Cardiac fibroblast (primary cell): ENCODE measurements around the gene VPS41.

Experiments used
- DNase-seq, 2 donors: peaks; one replicate each; pipeline versions ENCODE4 v3.0.0 to v3.0.0-alpha.2; 2010; ENCODE audit warnings: low read depth in 2 of 2
- H3K4me3 ChIP-seq, 2 donors: replicated peaks in 1 of 2; 1 replicate in 1 of 2; 2 replicates in 1 of 2; pipeline ENCODE4 v1.5.1; 2011; ENCODE audit warnings: low read depth in 2 of 2, low read length in 2 of 2, mild to moderate bottlenecking in 2 of 2, moderate library complexity in 1 of 2
- TF ChIP-seq, protein P1 (sequence below): IDR thresholded peaks from one replicate; pipeline ENCODE4 v1.5.1; 2011; ENCODE audit warnings: low read depth, mild to moderate bottlenecking, low read length, inconsistent platforms

Gene VPS41

DNA sequence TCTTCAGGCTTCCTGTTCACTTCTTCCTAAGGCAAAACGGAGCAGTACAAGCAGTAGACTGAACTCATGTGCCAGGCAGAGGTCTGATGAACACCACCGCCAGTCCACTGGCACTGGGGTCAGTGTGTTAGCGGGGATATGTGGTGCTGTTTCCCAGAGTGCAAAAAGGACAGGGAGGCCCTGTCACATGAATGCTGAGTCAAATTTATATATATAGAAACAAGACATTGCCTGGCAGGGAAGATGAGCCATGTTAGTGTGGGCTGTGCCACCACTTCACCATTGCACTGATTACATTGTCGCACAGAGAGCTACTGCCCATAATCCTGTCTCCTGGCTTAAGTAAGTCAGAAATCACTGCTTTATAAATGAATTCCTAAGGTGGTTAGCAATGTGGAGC is 155.6 kb downstream of the VPS41 start:
- TF ChIP-seq, protein P1, sequence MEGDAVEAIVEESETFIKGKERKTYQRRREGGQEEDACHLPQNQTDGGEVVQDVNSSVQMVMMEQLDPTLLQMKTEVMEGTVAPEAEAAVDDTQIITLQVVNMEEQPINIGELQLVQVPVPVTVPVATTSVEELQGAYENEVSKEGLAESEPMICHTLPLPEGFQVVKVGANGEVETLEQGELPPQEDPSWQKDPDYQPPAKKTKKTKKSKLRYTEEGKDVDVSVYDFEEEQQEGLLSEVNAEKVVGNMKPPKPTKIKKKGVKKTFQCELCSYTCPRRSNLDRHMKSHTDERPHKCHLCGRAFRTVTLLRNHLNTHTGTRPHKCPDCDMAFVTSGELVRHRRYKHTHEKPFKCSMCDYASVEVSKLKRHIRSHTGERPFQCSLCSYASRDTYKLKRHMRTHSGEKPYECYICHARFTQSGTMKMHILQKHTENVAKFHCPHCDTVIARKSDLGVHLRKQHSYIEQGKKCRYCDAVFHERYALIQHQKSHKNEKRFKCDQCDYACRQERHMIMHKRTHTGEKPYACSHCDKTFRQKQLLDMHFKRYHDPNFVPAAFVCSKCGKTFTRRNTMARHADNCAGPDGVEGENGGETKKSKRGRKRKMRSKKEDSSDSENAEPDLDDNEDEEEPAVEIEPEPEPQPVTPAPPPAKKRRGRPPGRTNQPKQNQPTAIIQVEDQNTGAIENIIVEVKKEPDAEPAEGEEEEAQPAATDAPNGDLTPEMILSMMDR, result no peak
- no peak overlapping the region for H3K4me3 ChIP-seq
- no peak for DNase-seq

- DNase-seq, result peak in 1 of 2 donors; percentile 21
- TF ChIP-seq, protein P1, result no peak
- H3K4me3 ChIP-seq, result no peak overlapping the region
These were observed 157.6 kb downstream of the VPS41 start for GRCh38 chr7:38751416-38751815.

- peak; percentile 45 to 62 for DNase-seq
- no peak overlapping the region for H3K4me3 ChIP-seq
- TF ChIP-seq, protein P1, result peak; percentile 60
These were observed 160.9 kb downstream of the VPS41 start for GRCh38 chr7:38748056-38748610.

DNA sequence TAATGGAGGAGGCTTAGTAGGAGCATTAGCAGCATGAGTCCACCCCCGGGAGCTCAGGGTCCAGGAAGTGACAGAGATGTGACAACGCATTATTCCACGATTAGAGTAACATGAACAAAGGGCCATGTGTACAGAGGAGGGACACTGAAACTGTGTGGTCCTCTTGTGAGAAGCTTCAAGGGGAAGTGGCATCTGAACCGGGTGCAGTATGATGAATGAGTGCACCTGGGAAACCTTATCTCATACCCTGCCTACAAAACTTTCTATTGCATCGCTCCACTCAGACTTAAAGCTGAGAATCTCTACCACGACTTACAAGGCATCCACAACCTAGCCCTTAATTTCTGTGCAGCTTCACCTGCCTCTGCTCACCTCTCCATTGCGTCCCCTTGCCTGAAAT is 162.6 kb downstream of the VPS41 start:
- DNase-seq, result no peak
- TF ChIP-seq, protein P1, result no peak
- H3K4me3 ChIP-seq, result no peak overlapping the region

GRCh38 chr7:38744746-38745145 is 164.2 kb downstream of the VPS41 start:
- TF ChIP-seq, protein P1, result no peak
- H3K4me3 ChIP-seq, result no peak overlapping the region
- DNase-seq, result peak; percentile 71 to 97

GRCh38 chr7:38743899-38744298 is 165.1 kb downstream of the VPS41 start:
- TF ChIP-seq, protein P1, result no peak
- H3K4me3 ChIP-seq, result no peak overlapping the region
- no peak for DNase-seq

DNA sequence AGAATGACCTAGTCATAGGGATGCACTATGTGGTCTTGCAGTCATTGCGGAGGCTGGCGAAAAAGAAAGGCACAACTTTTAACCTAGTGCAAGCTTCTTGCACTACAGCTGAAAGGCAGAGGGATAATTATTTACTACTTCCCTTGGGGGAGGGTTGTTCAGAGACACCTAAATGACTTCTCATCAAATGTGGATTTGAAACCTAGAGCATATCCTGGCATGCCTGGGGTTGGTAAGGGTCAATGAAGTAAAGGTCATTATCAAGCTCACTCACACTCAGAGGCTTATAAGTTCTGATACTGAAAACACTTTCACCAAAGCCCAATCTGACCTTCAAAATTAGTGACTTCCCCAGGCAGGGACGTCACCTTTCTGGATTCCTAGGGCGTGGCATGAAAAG is 168.9 kb downstream of the VPS41 start:
- no peak overlapping the region for H3K4me3 ChIP-seq
- DNase-seq, result no peak
- TF ChIP-seq, protein P1, result no peak
